Right lobe of liver (tissue), 6 donors: Measurements from ENCODE around the gene NR3C2. TPM values are rescaled to one million over a fixed set of nuclear protein-coding genes. Genes with fewer than 3 reads are reported as not detected.
"Not testable (repeated sequence)": the region's sequence is repeated elsewhere in the genome, so short reads cannot be mapped to it uniquely, and the experiment has no call there.

ENCODE experiments used
- ATAC-seq, 4 donors: fragments of 200-7000 bp; cut with Tn5 transposase; one replicate each; pipeline ENCODE4 v1.9.1; 2020; ENCODE audit warnings: mild to moderate bottlenecking in 4 of 4, moderate library complexity in 4 of 4
- DNase-seq, 3 donors: peaks; one replicate each; pipeline ENCODE4 v3.0.0-alpha.2; 2020
- H3K27ac ChIP-seq, 3 donors: fragments of 200-600 bp; one replicate each; pipeline ENCODE4 v1.8.0; 2022
- H3K27me3 ChIP-seq, 2 donors: fragments of 200-600 bp; one replicate each; pipeline ENCODE4 v1.8.0; 2022
- H3K36me3 ChIP-seq, 4 donors: fragments of 200-600 bp; sonication (generic) in 1 of 4; one replicate each; pipeline versions ENCODE4 v1.5.1 to v1.8.0; 2017 to 2022; ENCODE audit warnings: control low read depth in 1 of 4
- H3K4me1 ChIP-seq, 4 donors: fragments of 200-600 bp; sonication (generic) in 1 of 4; one replicate each; pipeline versions ENCODE4 v1.5.1 to v1.8.0; 2017 to 2022; ENCODE audit warnings: control low read depth in 1 of 4
- H3K4me3 ChIP-seq, 3 donors: fragments of 200-600 bp; one replicate each; pipeline ENCODE4 v1.8.0; 2022
- H3K9me3 ChIP-seq, 4 donors: fragments of 200-600 bp; sonication (generic) in 1 of 4; one replicate each; pipeline versions ENCODE4 v1.5.1 to v1.8.0; 2017 to 2022; ENCODE audit warnings: control low read depth in 1 of 4
- CTCF ChIP-seq, 4 donors: fragments of 200-600 bp in 3 of 4; fragments of 450-650 bp in 1 of 4; IDR thresholded peaks; one replicate each; pipeline versions ENCODE4 v1.5.1 to v1.8.0; 2016 to 2022; ENCODE audit warnings: antibody characterized with exemption in 4 of 4, mild to moderate bottlenecking in 2 of 4
- POLR2A ChIP-seq: fragments of 450-650 bp; IDR thresholded peaks from one replicate; pipeline ENCODE4 v1.6.1; 2017; ENCODE audit warnings: antibody characterized with exemption, mild to moderate bottlenecking
- WGBS: methylation state at CpG from one replicate; pipeline ENCODE4 v1.1.6; 2018; ENCODE audit warnings: low coverage, low lambda C conversion rate; ENCODE audit not compliant: insufficient coverage; ENCODE audit errors: missing lambda C conversion rate; 5-methylcytosine and 5-hydroxymethylcytosine counted together
- intact Hi-C, 2 donors: fragments of 100-400 bp; cut with DNase I; formaldehyde crosslinking; loops; one replicate each; pipeline versions ENCODE4 v1.11.2 to v1.14.1; 2022
- total RNA-seq, 6 experiments: library from RNA; depleted of rRNA in 2 of 6; stranded (reverse); fragments of >200 nt in 2 of 6; fragmentation: NEBNext Ultra II Directional in 3 of 6; extraction: Animal tissue kit (Norgen Biotek cat#: 25700) in 3 of 6; gene quantifications; one replicate each; pipeline versions ENCODE4 v1.1.0 to v1.2.4, GENCODE V29; 2016 to 2023
- donor health status: DM: no; HTN: yes; CAD: no.
- donor health status: DM: no; HTN: no; CAD: no.
- donor health status: DM: no; HTN: no; CAD: no.
- donor health status: DM: no; HTN: yes; CAD: no.
- donor health status: DM: no; HTN: yes; CAD: no.

Gene NR3C2
- total RNA-seq, 6 experiments from 2014 or later, result 4.8 to 15.9 (median 8.9) TPM

GRCh38 chr4:148330724-148331123 lies 111.5 kb downstream of the NR3C2 start:
- 93% methylated on average over 2 of the region's 3 CpGs for WGBS
- Histone ChIP-seq H3K9me3 (no peaks in the 10 kb centered on the region), H3K27ac (no peak overlapping the region)

GRCh38 chr4:148330161-148330560 lies 112.1 kb downstream of the NR3C2 start:
- 87% methylated on average over 5 of the region's 5 CpGs for WGBS
- no peak overlapping the region for H3K4me3 ChIP-seq
- no peaks in the 10 kb centered on the region for H3K36me3 ChIP-seq
- H3K4me1 ChIP-seq, result no peaks in the 10 kb centered on the region
- DNase-seq, result no peak
- no peaks in the 10 kb centered on the region for H3K9me3 ChIP-seq
- intact Hi-C loops, result no loop called here
- H3K27ac ChIP-seq, result no peak overlapping the region
- H3K27me3 ChIP-seq, result no peaks in the 10 kb centered on the region
- no peak for TF ChIP-seq POLR2A
- TF ChIP-seq CTCF (IDR thresholded peaks at IDR 0.05), result no peak
- peak in 2 of 4 donors; percentile 39 to 65 for ATAC-seq

More at GRCh38 chr4:148330724-148331123, 111.5 kb downstream of the NR3C2 start:
- Histone ChIP-seq H3K27me3 (no peaks in the 10 kb centered on the region), H3K36me3 (no peaks in the 10 kb centered on the region), H3K4me3 (no peak overlapping the region), H3K4me1 (no peaks in the 10 kb centered on the region)
- DNase-seq (no peak), ATAC-seq (no peak)
- TF ChIP-seq CTCF (IDR thresholded peaks at IDR 0.05) (no peak), POLR2A (no peak)
- intact Hi-C loops, result no loop called here

- H3K36me3 ChIP-seq, result no peaks in the 10 kb centered on the region
- WGBS, result 87% methylated on average over 5 of the region's 5 CpGs
- ATAC-seq, result no peak
- intact Hi-C loops, result no loop called here
- H3K4me3 ChIP-seq, result no peak overlapping the region
- no peaks in the 10 kb centered on the region for H3K9me3 ChIP-seq
- no peaks in the 10 kb centered on the region for H3K4me1 ChIP-seq
- TF ChIP-seq CTCF (IDR thresholded peaks at IDR 0.05) (no peak), POLR2A (no peak)
- no peak for DNase-seq
- no peaks in the 10 kb centered on the region for H3K27me3 ChIP-seq
- H3K27ac ChIP-seq, result no peak overlapping the region
Observed at GRCh38 chr4:148329751-148330150, 112.5 kb downstream of the NR3C2 start.

- no peak overlapping the region for H3K4me3 ChIP-seq
- ATAC-seq, result peak in 1 of 4 donors; percentile 18
- H3K36me3 ChIP-seq, result no peaks in the 10 kb centered on the region
- WGBS, result 89% methylated on average over 1 of the region's 1 CpG
- H3K27ac ChIP-seq, result no peak overlapping the region
- DNase-seq, result no peak
- no peak for TF ChIP-seq POLR2A
- H3K27me3 ChIP-seq, result no peaks in the 10 kb centered on the region
- intact Hi-C loops, result no loop called here
- no peaks in the 10 kb centered on the region for H3K9me3 ChIP-seq
- no peaks in the 10 kb centered on the region for H3K4me1 ChIP-seq
Observed at GRCh38 chr4:148327683-148328082, 114.5 kb downstream of the NR3C2 start.

- not testable (repeated sequence) for DNase-seq, H3K27me3 ChIP-seq, H3K27ac ChIP-seq
Observed at GRCh38 chr4:148323316-148323715, 118.9 kb downstream of the NR3C2 start.

GRCh38 chr4:148315049-148315448 lies 127.2 kb downstream of the NR3C2 start:
- Histone ChIP-seq H3K27me3 (no peaks in the 10 kb centered on the region), H3K4me1 (no peaks in the 10 kb centered on the region), H3K36me3 (no peaks in the 10 kb centered on the region), H3K4me3 (no peak overlapping the region), H3K9me3 (no peaks in the 10 kb centered on the region), H3K27ac (no peak overlapping the region)
- WGBS, result 61% methylated on average over 2 of the region's 2 CpGs
- ATAC-seq (no peak), DNase-seq (no peak)
- intact Hi-C loops, result no loop called here
- no peak for TF ChIP-seq POLR2A
- TF ChIP-seq CTCF (IDR thresholded peaks at IDR 0.05), result no peak

More at GRCh38 chr4:148323316-148323715, 118.9 kb downstream of the NR3C2 start:
- WGBS, result no CpG with 5 or more reads among the region's 17 CpGs
- H3K9me3 ChIP-seq, intact Hi-C loops, H3K4me1 ChIP-seq, ATAC-seq, H3K36me3 ChIP-seq: not testable (repeated sequence)
- peak overlapping the region in 1 of 3 donors; percentile 27 for H3K4me3 ChIP-seq
